Stimulated activated CD4-positive, alpha-beta T cell treated with anti-CD3 and anti-CD28 coated beads, TNF-alpha, amount 100 ng/mL, for 24 hours (primary cell): Measurements from ENCODE around the gene PLEKHM3.

ENCODE experiments used
- DNase-seq, 3 experiments: peaks; one replicate each; pipeline ENCODE4 v3.0.0-alpha.2; 2020; ENCODE audit warnings: low read depth in 3 of 3

The PLEKHM3 gene

DNA sequence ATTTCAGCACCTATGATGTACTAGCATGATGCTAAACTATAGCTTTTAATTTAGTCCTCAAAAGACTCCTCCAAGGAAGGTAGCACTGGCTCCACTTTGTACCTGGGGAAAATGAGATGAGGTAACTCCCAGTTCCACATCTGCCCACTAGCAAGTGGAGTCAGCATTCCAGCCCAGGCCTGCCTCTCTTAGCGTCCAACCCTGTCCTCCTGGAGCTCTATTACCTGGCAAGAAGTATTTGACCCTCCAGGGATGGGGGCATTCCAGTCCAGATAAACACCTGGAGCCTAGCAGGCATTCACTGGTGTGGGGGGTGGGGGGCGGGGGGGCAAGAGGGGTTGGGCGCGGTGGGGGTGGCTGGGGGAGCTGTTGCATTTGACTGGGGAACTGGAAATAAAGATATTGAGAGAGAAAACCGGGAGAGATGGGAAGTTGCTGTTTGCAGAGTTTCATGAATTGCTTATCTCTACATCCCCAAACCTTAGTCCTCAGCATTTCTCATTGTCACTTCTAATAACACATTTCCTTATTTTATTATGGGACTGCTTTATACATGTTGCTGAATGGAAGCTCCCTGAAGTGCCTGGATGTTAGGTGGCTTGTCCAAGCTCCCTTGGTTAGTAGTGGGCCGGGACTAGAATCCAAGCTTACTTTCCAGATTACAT, 233.6 kb downstream of the PLEKHM3 start:
- DNase-seq: no peak

DNA sequence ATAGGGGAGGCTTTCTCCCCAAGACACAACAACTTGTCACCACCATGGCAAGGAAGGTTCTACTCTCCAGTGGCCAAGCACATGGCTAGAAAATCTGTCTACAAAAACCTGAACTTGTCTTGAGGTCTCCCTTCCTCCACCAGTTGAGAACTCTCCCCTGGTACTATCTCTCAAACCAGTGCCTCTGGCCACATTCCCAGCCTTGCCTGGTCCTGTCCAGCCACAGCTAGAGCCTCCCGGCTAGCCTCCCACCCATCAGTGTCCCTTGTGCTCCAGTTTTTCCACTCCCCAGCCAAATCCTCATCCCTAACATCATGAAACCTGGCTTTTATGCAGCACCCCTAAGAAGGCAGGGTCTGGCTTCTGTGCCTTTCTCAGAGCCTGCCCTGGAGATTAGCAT, 234.4 kb downstream of the PLEKHM3 start:
- DNase-seq: no peak

DNA sequence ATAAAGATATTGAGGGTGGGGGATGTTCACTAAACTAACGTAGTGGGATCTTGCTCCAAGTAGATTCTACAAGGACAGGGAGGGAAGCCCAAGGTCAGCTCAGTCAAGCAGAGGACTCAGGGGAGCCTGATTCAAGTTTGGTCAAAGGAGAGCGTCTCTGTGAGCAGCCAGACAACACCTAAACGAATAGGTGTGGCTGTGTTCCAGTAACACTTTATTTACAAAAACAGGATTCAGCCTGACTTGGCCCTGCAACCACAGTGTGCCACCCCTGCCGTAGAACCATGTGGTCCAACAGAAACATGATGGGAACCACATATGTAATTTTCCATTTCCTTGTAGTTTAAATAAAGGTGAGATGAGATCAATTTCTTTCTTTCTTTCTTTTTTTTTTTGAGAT, 237.5 kb downstream of the PLEKHM3 start:
- DNase-seq: no peak

DNA sequence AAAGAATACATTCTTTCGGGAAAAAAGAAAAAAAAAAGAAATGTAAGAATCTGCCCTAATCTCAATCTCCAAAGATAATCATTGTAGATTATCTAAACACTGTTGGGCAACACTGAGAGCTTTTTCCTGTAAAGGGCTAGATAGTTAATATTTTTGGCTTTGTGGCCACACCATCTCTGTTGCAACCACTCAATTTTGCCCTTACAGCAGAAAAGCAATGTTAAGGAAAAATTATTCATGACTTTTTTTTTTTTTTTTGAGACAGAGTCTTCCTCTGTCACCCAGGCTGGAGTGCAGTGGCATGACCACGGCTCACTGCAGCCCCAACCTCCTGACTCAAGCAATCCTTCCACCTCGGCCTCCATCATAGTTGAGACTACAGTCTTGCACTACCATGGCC, 238.3 kb downstream of the PLEKHM3 start:
- DNase-seq: no peak

DNA sequence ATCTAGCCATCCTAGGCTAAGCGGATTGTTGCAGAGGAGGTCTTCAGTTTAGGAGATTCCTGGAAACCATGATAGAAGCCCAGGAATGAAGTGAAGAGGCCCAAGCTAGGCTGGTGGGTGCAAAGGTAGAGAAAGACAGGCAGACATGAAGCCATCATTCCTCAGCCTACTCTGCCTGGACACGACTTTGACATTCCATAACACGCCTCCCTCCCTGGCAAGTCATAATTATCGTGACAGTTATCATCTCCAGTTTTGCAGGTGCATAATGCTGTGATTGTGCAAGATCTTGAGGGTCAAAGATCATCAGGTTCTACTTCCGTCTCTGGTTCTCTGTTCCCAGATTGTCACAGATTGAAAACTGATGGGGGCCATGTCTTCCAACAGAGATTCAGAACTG, 240.4 kb downstream of the PLEKHM3 start:
- no peak for DNase-seq

DNA sequence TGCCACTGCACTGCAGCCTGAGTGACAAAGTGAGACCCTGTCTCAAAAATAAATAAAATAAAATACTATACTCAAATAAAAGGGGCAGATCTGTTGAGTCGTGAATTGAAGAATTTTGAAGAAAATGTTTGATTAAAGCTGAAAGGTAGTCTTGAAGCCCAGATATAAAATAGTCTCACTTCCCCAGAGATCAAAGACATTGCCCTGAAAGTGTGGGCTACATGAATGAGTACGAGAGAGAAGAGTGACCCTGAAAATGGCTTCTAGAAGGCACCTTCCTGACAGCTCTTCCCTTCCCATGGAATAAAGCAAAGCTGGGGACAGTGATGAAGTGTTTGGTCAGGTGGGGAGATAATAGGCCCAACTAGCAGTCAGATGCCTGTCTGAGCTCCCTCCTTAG, 241.8 kb downstream of the PLEKHM3 start:
- no peak for DNase-seq

DNA sequence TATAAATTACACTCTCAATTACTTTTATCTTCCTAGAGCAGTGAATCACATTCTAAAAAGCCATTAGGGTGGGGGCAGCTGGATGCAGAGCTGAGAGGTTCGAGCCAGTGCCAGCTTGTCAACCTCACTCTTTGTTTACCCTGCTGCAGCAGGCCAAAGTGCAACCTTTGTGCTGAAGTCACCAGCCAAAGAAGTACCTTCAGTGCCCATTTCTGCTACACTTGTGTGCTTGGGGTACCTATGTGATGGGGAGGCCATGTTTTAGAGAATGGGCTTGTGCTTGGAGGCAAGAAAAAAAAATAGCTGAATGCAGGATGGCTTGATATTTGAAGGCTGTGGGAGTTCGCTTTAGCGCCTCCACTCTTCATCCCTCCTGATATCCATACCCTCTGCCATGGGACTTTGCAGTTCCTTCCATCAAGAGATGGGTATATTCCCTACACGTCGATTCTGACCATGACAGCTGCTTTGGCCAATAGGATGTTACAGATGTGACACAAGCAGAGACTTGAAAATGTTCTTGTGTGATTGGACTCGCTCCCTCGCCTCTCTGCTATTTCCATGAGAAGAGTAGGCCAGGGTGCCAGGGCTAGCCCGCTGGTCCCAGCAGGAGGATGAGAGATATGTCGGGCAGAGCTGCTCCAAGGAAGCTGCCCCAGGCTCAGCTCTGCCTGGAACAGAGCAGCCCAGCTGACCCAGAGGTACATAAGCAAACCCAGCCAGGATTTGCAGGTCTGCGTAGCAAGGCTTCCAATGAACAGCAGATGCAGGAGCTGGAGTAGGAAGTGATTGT, 242.9 kb downstream of the PLEKHM3 start:
- DNase-seq: no peak

DNA sequence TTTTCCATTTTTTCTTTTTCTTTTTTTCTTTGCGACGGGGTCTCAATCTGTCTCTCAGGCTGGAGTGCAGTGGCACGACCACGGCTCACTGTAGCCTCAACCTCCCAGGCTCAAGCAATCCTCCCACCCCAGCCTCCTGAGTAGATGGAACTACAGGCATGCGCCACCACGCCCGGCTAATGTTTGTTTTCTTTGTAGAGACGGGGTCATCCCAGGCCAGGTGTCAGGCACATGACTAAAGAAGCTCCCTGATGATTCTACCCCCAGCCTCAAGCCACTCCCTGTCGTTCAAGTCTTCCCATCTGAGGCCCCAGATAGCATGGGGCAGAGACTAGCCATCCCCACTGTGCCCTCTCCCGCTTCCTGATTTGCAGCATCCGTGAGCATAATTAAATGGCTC, 245.8 kb downstream of the PLEKHM3 start:
- no peak for DNase-seq

DNA sequence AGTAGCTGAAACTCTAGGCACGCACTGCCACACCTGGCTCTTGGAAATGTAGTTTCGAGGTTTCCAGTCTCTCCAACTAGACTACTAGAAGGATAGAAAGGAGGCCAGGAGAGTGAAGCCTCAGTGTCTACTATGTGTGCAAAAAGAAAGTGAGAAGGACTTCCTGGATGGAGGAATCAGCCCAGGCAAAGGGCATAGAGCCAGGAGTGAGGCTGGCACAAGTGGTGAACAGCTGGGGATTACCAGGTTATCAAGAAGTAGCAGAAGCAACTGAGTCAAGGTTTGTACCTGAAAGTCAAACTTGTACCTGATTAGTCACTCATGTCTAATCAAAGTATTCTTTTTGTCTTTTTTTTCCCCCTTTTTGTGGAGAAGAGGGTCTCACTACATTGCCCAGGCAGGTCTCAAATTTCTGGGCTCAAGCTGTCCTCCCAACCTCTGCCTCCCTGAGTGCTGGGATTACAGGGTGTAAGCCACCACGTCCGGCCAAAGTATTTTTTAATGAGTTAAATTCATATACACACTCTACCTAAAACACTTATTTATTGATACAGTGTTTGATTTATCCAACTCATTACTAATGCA, 246.9 kb downstream of the PLEKHM3 start:
- no peak for DNase-seq

DNA sequence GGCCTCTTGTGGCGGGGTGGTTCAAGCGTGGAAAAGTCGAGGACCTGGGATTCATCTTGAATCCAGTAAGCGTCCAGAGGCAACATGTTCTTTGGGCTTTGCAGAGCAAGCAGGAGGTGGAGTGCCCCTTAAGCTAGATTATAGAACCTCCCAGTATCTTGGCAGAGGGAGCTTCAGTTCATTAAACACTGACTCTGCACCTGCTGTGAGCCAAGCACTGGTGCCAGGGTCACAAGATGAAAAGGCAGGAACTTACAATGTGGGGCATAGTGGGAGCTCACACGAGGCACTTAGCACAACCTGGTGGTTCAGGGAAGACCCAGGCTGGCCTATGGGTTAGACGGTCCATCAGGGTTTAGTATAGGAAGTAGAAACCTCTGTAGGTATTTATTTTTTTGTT, 248.2 kb downstream of the PLEKHM3 start:
- no peak for DNase-seq

DNA sequence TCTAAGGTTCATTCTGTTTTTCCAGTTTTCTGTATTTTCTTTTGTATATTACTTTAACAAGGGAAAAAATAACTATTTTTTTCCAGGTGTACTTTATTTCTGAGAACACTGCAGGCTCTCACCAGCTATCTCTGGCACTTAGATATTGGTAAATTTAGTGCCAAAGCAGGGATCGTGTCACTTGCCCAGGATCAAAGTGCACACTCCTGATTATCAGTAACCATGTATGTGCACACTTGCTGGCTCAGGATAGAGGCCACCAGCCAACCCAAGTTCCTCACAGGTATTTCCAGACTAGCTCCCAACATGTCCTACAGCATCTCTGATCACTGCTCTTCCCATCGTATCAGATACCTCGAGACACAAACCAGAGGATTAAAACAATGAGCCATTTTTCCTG, 249.9 kb downstream of the PLEKHM3 start:
- DNase-seq: no peak

DNA sequence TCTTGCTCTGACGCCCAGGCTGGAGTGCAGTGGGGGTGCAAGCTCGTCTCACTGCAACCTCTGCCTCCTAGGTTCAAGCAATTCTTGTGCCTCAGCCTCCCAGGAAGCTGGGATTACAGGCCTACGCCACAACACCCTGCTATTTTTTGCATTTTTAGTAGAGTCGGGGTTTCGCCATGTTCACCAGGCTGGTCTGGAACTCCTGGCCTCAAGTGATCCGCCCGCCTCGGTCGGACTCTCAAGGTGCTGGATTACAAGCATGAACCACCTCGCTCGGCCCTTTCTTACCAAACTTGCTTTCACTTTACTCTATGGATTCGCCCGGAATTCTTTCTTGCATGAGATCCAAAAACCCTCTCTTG, 252.5 kb downstream of the PLEKHM3 start:
- DNase-seq: no peak

DNA sequence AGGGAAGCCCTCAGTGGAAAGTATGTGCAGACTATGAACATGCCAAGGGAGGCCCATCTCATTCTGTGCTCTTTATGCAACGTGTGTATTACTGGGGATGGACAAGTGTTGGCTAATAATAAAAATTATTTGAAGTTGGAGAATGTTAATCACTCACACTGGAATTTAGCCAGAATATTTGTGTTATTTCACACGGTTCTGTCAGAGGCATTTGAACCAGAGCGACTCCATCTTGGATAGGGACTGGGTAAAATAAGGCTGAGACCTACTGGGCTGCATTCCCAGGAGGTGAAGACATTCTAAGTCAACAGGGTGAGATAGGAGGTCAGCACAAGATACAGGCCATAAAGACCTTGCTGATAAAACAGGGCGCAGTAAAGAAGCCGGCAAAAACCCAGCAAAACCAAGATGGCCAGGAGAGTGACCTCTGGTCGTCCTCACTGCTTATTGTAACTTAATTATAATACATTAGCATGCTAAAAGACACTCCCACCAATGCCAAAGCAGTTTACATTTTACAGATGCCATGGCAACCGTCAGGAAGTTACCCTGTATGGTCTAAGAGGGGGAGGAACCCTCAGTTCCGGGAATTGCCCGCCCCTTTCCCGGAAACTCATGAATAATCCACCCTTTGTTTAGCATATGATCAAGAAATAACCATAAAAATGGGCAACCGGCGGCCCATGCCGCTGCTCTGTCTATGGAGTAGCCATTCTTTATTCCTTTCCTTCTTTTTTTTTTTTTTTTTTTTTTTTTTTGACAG, 253.1 kb downstream of the PLEKHM3 start:
- no peak for DNase-seq

DNA sequence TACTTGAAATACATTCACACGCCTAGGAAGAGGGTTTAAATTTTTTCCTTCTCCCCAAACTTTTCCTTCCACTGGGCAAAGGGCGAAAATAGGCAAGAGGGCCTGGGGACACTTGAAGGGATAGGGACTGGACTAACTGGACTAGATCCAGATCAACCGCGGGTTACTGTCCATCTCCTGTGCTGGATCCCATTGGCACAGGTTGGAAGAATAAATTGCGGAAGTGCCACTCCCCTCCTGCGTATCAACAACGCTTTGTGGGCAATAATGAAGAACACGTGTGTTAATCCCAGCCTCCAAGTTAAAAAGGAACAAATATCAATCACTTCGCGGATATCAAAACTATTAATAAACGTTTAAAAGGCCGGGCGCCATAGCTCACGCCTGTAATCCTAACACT, 253.9 kb downstream of the PLEKHM3 start:
- no peak for DNase-seq
